Fibroblast of pulmonary artery (primary cell): ENCODE data around the gene GLS.

ENCODE experiments used
- DNase-seq: peaks from one replicate; pipeline ENCODE4 v3.0.0-alpha.2; 2010; ENCODE audit warnings: low read depth
- H3K4me3 ChIP-seq: replicated peaks from 2 replicates; pipeline ENCODE4 v1.5.1; 2011; ENCODE audit warnings: low read depth, mild to moderate bottlenecking, control low read depth, low read length, moderate library complexity
- TF ChIP-seq, protein P1 (sequence below): IDR thresholded peaks from 2 replicates; pipeline ENCODE4 v1.5.1; 2011; ENCODE audit warnings: mild to moderate bottlenecking, control low read depth, low read length, inconsistent platforms; ENCODE audit errors: missing control alignments

Gene GLS

GRCh38 chr2:191010887-191011885, 130.6 kb downstream of the GLS start:
- no peak for DNase-seq
- TF ChIP-seq, protein P1, sequence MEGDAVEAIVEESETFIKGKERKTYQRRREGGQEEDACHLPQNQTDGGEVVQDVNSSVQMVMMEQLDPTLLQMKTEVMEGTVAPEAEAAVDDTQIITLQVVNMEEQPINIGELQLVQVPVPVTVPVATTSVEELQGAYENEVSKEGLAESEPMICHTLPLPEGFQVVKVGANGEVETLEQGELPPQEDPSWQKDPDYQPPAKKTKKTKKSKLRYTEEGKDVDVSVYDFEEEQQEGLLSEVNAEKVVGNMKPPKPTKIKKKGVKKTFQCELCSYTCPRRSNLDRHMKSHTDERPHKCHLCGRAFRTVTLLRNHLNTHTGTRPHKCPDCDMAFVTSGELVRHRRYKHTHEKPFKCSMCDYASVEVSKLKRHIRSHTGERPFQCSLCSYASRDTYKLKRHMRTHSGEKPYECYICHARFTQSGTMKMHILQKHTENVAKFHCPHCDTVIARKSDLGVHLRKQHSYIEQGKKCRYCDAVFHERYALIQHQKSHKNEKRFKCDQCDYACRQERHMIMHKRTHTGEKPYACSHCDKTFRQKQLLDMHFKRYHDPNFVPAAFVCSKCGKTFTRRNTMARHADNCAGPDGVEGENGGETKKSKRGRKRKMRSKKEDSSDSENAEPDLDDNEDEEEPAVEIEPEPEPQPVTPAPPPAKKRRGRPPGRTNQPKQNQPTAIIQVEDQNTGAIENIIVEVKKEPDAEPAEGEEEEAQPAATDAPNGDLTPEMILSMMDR: no peak
- no peak overlapping the region for H3K4me3 ChIP-seq

DNA sequence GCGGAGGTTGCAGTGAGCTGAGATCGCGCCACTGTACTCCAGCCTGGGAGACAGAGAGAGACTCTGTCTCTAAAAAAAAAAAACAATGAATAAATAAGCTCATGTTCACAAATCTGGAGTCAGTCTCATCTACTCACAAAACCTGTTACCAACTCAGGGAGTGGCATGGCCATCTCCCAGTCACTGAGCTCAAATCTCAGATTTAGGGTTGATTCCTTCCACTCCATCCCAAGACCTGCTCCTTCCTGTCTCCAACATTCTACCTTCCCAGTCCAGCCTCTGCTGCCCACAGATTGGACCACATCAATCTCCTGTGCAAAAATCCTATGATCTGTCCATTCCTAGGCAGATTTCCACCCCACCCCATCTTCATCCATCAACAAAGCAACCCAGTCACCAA, 131.7 kb downstream of the GLS start:
- no peak for DNase-seq
- TF ChIP-seq, protein P1: no peak
- peak overlapping the region; percentile 79 for H3K4me3 ChIP-seq

- DNase-seq: peak; percentile 57
- H3K4me3 ChIP-seq: peak overlapping the region; percentile 79
- TF ChIP-seq, protein P1: no peak
Observed at GRCh38 chr2:191012845-191013681, 132.4 kb downstream of the GLS start.

GRCh38 chr2:191013682-191013931, 133.0 kb downstream of the GLS start:
- no peak for DNase-seq
- TF ChIP-seq, protein P1: no peak
- peak overlapping the region; percentile 79 for H3K4me3 ChIP-seq

DNA sequence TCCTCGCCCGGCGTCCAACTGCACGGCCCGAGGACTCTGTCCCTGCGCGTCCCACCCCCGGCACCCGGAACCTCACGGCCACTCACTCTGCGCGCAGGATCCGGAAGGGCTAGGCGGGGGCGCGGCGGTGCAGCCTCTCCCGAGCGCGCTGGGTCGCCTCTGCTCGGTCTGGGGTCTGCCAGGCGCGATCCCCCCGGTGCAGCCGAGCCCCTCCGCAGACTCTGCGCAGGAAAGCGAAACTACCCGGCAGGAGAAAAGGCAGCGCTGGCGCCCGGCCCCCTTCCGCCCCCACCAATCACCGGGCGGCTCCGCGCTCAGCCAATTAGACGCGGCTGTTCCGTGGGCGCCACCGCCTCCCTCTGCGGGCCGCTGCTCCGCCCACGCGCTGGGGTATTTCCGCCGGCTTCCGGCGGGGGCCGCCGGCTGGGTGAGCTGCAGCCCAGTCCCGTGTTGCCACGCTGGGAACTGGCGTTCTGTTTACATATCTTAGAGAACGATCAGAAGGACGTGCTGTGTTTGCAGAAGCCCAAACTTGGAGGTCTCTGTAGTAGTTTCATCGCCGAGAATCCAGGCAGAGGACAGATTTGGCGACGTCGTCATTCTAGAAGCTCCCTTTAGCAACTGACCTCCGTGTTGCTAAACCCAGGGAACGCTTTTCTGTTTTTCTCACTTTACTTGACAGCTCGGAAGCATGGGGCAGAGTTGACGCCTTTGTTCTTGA, 133.5 kb downstream of the GLS start, which contains the start of gene STAT1:
TSS of gene STAT1 (minus strand) at position 240 of the 721 bp plus-strand sequence. CDS start 4,168 bp downstream, outside the sequence.
- peak; percentile 94 for DNase-seq
- TF ChIP-seq, protein P1: no peak
- peak within 1 kb of the TSS; percentile 79 for H3K4me3 ChIP-seq

- TF ChIP-seq, protein P1: no peak
- DNase-seq: no peak
- peak overlapping the region; percentile 79 for H3K4me3 ChIP-seq
Observed at GRCh38 chr2:191014653-191015020, 134.0 kb downstream of the GLS start.
